Esophagus muscularis mucosa (tissue), 4 donors: ENCODE results near the gene GALNT18. TPM values are rescaled to one million over a fixed set of nuclear protein-coding genes. Genes with fewer than 3 reads are reported as not detected.
A peak's percentile ranks its signal among the peaks of the same experiment; 100 is the strongest.
"Not testable (repeated sequence)": the region's sequence is repeated elsewhere in the genome, so short reads cannot be mapped to it uniquely, and the experiment has no call there.

ENCODE experiments used
- DNase-seq: peaks from one replicate; pipeline ENCODE4 v3.0.0-alpha.2; 2017; ENCODE audit errors: extremely low spot score
- H3K27ac ChIP-seq, 4 donors: fragments of 200-600 bp; sonication (generic); replicated peaks in 1 of 4; 1 replicate in 3 of 4; 2 replicates in 1 of 4; pipeline ENCODE4 v1.5.1; 2016 to 2019; ENCODE audit warnings: mild to moderate bottlenecking in 1 of 4
- H3K27me3 ChIP-seq, 4 donors: fragments of 200-600 bp; sonication (generic); one replicate each; pipeline versions ENCODE4 v1.5.1 to v1.6.0; 2016 to 2019
- H3K36me3 ChIP-seq, 4 donors: fragments of 200-600 bp; sonication (generic); one replicate each; pipeline ENCODE4 v1.5.1; 2016 to 2019
- H3K4me1 ChIP-seq, 4 donors: fragments of 200-600 bp; sonication (generic); one replicate each; pipeline ENCODE4 v1.5.1; 2016 to 2019
- H3K4me3 ChIP-seq, 4 donors: fragments of 200-600 bp; sonication (generic); 1 replicate in 2 of 4; 2 replicates in 2 of 4; pipeline ENCODE4 v1.5.1; 2016 to 2019; ENCODE audit warnings: mild to moderate bottlenecking in 4 of 4, moderate library complexity in 1 of 4
- H3K9me3 ChIP-seq, 4 donors: fragments of 200-600 bp; sonication (generic); 1 replicate in 3 of 4; 2 replicates in 1 of 4; pipeline ENCODE4 v1.5.1; 2016 to 2019
- CTCF ChIP-seq, 3 experiments: fragments of 200-600 bp in 2 of 3; fragments of 450-650 bp in 1 of 3; sonication (generic) in 2 of 3; IDR thresholded peaks; one replicate each; pipeline ENCODE4 v1.5.1; 2017 to 2019; ENCODE audit warnings: antibody characterized with exemption in 3 of 3, mild to moderate bottlenecking in 2 of 3, moderate library complexity in 1 of 3
- EP300 ChIP-seq: sonication (generic); formaldehyde crosslinking; IDR thresholded peaks from one replicate; pipeline ENCODE4 v1.6.1; 2017; ENCODE audit warnings: antibody characterized with exemption
- POLR2A ChIP-seq: fragments of 450-650 bp; IDR thresholded peaks from one replicate; pipeline ENCODE4 v1.6.1; 2017; ENCODE audit warnings: antibody characterized with exemption, moderate library complexity, mild to moderate bottlenecking, low read depth
- POLR2AphosphoS5 ChIP-seq, 2 donors: sonication (generic); formaldehyde crosslinking; IDR thresholded peaks; one replicate each; pipeline ENCODE4 v1.6.1; 2017; ENCODE audit warnings: antibody characterized with exemption in 2 of 2
- whole genome bisulfite sequencing: methylation state at CpG from one replicate; pipeline ENCODE4 v1.1.5; 2018; 5-methylcytosine and 5-hydroxymethylcytosine counted together
- intact Hi-C: fragments of 100-400 bp; cut with DNase I; formaldehyde crosslinking; loops from one replicate; pipeline ENCODE4 v1.15.1; 2023
- total RNA-seq, 4 donors: library from RNA; depleted of rRNA; stranded (reverse); fragments of >200 nt; gene quantifications; one replicate each; pipeline versions ENCODE4 v1.1.0 to v1.2.1, GENCODE V29; 2016

GALNT18 gene
- total RNA-seq, 4 donors from 2014 or later, result 29.1 to 67.0 (median 49.3) TPM

GRCh38 chr11:11448626-11449025, 173.2 kb downstream of the GALNT18 start:
- H3K27ac ChIP-seq, result no peak overlapping the region

GRCh38 chr11:11447601-11448000, 174.2 kb downstream of the GALNT18 start:
- Histone ChIP-seq H3K36me3 (peaks cover 0 to 20% (median 5%) of the 10 kb centered on the region in 4 donors), H3K4me1 (peaks cover 21 to 90% (median 54%) of the 10 kb centered on the region in 4 donors)
- H3K27ac ChIP-seq, H3K27me3 ChIP-seq, H3K4me3 ChIP-seq, intact Hi-C loops, H3K9me3 ChIP-seq, DNase-seq: not testable (repeated sequence)
- WGBS, result 61% methylated on average over 3 of the region's 3 CpGs

More at GRCh38 chr11:11448626-11449025, 173.2 kb downstream of the GALNT18 start:
- DNase-seq, result no peak
- no peak overlapping the region for H3K4me3 ChIP-seq
- WGBS, result 95% methylated on average over 6 of the region's 12 CpGs
- H3K4me1 ChIP-seq, result peaks cover 15 to 80% (median 49%) of the 10 kb centered on the region in 4 donors
- no peaks in the 10 kb centered on the region for H3K9me3 ChIP-seq
- intact Hi-C loops, result no loop called here
- peaks cover 0 to 20% (median 5%) of the 10 kb centered on the region in 4 donors for H3K36me3 ChIP-seq
- no peak for TF ChIP-seq EP300
- TF ChIP-seq POLR2A, result no peak
- no peak for TF ChIP-seq POLR2AphosphoS5 (IDR thresholded peaks at IDR 0.05)
- no peak for TF ChIP-seq CTCF (IDR thresholded peaks at IDR 0.05)
- no peaks in the 10 kb centered on the region for H3K27me3 ChIP-seq

GRCh38 chr11:11446967-11447366, 174.8 kb downstream of the GALNT18 start:
- Histone ChIP-seq H3K4me3 (no peak overlapping the region), H3K27ac (no peak overlapping the region), H3K27me3 (no peaks in the 10 kb centered on the region), H3K9me3 (no peaks in the 10 kb centered on the region), H3K36me3 (peaks cover 0 to 20% (median 5%) of the 10 kb centered on the region in 4 donors), H3K4me1 (peaks cover 21 to 94% (median 54%) of the 10 kb centered on the region in 4 donors)
- intact Hi-C loops, result no loop called here
- no peak for DNase-seq
- 84% methylated on average over 5 of the region's 6 CpGs for WGBS
- TF ChIP-seq EP300 (no peak), POLR2AphosphoS5 (IDR thresholded peaks at IDR 0.05) (no peak), POLR2A (no peak), CTCF (IDR thresholded peaks at IDR 0.05) (no peak)

GRCh38 chr11:11446564-11446963, 175.2 kb downstream of the GALNT18 start:
- no peaks in the 10 kb centered on the region for H3K9me3 ChIP-seq
- peaks cover 21 to 93% (median 54%) of the 10 kb centered on the region in 4 donors for H3K4me1 ChIP-seq
- intact Hi-C loops, result no loop called here
- DNase-seq, result no peak
- H3K27ac ChIP-seq, result no peak overlapping the region
- peaks cover 0 to 20% (median 5%) of the 10 kb centered on the region in 4 donors for H3K36me3 ChIP-seq
- no peak for TF ChIP-seq CTCF (IDR thresholded peaks at IDR 0.05)
- TF ChIP-seq POLR2A, result no peak
- TF ChIP-seq EP300, result no peak
- TF ChIP-seq POLR2AphosphoS5 (IDR thresholded peaks at IDR 0.05), result no peak
- no peaks in the 10 kb centered on the region for H3K27me3 ChIP-seq
- no peak overlapping the region for H3K4me3 ChIP-seq
- WGBS, result 88% methylated on average over 2 of the region's 2 CpGs

- intact Hi-C loops, result no loop called here
- TF ChIP-seq POLR2A (no peak), EP300 (no peak), POLR2AphosphoS5 (IDR thresholded peaks at IDR 0.05) (no peak), CTCF (IDR thresholded peaks at IDR 0.05) (no peak)
- Histone ChIP-seq H3K27me3 (no peaks in the 10 kb centered on the region), H3K9me3 (no peaks in the 10 kb centered on the region), H3K4me3 (no peak overlapping the region), H3K4me1 (peaks cover 21 to 84% (median 46%) of the 10 kb centered on the region in 4 donors), H3K27ac (peak overlapping the region in 3 of 4 donors; percentile 78 to 81 (median 79)), H3K36me3 (peaks cover 0 to 20% (median 5%) of the 10 kb centered on the region in 4 donors)
- no peak for DNase-seq
- 85% methylated on average over 13 of the region's 13 CpGs for WGBS
Observed at GRCh38 chr11:11445441-11446185, 176.2 kb downstream of the GALNT18 start.
